NCI-H1048 (cell line): Measurements from ENCODE around the gene DIAPH2.

Experiments
- DNase-seq: peaks from one replicate; lab custom pipeline; 2025; lab: John Stamatoyannopoulos, UW

The DIAPH2 gene

DNA sequence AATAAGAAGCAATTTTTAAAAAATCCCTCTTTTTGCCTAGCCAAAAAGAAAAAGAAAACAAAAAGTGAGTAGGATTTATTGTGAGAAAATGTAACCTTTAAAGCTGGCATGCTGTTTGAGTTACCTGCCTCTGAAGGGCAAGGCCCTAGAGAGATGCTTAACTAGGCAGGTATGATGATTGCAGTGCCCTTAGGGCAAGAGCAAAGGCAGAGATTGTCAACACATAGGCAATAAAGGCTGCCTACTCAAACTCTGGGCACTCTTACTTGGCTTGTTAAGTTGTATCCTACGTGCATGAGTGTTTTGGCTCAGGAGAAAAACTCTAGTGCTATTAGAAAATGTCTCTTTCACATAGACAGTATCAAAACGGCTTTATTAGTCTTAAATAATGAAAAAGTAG lies 505.0 kb downstream of the DIAPH2 start:
- no peak for DNase-seq

DNA sequence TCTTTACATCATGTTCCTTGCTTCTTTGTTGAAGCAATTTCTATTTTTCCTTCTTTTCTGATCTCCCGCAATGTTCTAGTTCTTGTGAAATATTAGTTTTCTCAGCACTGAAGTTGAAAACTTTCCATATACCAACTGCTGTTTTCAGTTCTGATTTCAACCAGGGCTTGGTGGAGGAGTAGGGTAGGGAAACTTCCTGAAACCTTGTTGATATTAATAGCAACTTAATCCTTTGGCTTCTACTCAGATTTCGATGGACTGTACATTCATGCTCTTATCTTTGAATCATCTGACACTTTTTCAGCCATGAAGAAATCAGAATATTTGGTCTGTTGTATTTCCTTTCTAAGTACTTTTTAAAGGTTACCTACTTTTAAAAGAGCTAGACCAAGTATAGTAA lies 514.9 kb downstream of the DIAPH2 start:
- DNase-seq = no peak

- no peak for DNase-seq
These were observed 515.8 kb downstream of the DIAPH2 start for GRCh38 chrX:97200454-97200853.

DNA sequence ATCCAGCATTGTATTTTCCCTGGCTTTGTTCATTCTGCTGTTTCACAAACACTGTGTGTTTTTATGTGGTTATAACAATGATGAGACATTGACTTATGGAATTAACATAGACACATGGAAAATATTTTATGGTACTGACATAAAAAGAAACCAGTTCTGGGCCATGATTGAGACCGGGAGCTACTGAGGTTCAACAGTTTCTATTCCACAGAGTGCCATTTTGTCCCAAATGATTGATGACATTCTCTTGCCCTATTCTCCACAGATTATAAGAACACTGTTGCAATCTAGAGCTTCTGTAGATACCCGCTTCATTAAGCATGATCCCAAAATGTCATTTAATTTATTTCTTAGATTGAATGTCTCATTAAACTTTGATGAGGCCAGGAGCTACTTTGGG lies 525.9 kb downstream of the DIAPH2 start:
- no peak for DNase-seq

- DNase-seq = no peak
These were observed 526.4 kb downstream of the DIAPH2 start for GRCh38 chrX:97211070-97211469.

- no peak for DNase-seq
These were observed 530.5 kb downstream of the DIAPH2 start for GRCh38 chrX:97215186-97215585.

DNA sequence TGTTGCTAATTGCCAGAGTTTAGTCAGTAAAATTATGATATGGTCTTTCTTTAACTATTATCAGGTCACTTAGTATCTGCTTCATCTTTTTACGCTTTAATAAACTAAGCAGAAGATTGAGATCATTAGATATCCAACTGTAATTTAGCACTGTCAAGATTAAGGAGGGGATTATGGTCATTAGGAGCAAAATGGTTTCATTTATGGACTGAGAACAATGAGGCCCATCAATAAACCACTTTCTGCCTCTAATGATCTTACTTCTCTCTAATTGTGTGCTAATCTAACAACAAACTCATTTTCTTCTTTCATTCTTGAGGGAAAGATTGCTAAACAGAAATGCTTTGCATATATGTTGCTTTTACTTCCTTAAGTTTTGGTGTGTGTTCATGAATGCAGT lies 539.5 kb downstream of the DIAPH2 start:
- no peak for DNase-seq

DNA sequence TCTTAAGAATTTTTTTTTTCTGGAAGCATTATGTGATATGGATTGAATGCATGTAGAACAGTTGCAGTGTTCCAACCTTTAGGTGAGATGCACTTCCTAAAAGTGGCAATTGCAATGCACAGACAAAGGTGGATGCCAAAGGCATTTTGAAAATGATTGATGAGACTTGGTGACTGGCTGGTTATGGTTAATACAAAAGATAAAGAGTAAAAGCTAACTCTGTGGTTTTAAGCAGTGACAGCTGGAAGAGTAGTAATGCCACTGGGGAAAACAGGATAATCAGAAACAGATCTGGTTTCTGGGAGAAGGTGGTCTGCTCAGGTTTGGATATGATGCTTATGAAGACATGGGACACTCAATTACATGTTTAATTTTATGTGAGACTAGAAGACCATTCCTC lies 544.7 kb downstream of the DIAPH2 start:
- no peak for DNase-seq

DNA sequence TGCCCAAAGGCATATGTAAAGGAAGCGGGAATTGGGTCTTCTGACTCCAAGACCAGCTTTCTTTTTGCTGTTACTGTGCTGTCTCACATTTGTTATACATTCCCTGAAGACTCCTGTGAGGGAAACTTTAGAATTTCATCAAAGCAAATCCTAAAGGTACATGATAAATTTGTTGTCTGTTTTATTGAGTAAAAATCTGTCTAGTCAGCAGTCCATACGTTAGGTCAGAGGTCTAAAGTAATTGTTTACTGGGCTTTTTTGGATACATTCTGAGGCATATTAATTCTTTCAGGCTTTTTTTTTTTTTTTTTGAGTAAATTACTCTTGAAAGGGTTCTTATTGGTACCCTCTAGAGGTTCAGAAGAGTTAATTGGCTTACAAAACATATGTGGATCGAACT lies 546.3 kb downstream of the DIAPH2 start:
- no peak for DNase-seq

DNA sequence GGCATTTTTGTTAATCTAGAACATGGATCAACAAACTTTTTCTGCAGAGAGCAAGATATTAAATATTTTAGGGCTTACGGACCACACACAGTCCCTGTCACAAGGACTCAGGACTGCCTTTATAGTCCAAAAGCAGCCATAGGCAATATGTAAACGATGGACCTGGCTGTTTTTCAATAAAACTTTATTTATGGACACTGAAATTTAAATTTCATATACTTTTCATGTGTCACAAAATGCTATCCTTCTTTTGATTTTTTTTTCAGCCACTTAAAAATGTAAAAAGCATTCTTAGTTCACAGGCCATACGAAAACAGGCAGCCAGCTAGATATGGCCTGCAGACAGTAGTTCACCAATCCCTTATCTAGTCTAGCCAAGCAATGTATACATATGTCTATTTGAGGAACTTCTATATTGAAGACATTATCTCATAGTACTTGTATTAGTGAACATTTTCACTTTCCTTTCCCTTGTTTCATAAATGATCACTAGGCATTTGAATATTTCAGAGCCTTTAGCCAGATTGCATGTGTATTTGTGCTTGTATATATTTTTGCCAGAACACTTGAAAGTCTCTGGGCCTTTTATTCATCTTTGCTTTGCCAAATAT lies 549.9 kb downstream of the DIAPH2 start:
- no peak for DNase-seq

- no peak for DNase-seq
These were observed 554.0 kb downstream of the DIAPH2 start for GRCh38 chrX:97238632-97239031.

DNA sequence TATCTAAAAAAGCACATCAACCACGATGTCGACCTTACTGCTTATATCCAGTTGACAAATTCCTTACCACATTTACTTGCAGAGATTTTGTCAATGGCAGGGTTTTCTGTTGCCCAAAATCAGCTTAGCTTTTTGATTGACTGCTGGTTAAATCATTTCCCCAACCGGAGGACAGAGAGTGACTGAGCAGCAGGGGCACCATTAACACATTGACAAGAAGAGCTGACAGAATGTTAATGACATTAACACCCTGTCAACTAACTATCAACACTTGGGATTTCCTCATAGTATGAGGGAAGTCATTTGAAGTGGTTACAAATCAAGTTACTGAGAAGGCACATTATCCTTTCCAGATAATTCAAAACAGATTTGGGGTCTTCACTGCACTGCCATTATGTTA lies 567.5 kb downstream of the DIAPH2 start:
- DNase-seq = no peak

DNA sequence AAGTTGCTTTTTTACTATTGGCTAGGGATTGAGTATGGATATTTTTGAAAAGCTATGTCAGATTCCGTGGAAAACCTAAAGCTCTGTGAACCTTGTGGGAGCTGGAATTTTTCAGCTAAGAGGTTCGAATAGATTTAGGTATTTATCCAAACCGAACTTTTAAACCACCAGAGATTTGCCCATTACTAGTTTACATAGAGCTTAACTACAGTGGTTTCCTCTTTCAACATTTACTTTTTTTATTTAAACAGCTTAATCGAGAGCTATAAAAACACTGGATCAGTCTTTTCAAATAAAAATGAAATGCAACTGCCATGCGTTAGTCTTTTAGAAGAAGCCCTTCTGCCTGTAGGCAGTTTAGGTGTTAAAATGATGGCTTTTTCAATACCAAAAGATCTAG lies 576.0 kb downstream of the DIAPH2 start:
- DNase-seq = no peak

DNA sequence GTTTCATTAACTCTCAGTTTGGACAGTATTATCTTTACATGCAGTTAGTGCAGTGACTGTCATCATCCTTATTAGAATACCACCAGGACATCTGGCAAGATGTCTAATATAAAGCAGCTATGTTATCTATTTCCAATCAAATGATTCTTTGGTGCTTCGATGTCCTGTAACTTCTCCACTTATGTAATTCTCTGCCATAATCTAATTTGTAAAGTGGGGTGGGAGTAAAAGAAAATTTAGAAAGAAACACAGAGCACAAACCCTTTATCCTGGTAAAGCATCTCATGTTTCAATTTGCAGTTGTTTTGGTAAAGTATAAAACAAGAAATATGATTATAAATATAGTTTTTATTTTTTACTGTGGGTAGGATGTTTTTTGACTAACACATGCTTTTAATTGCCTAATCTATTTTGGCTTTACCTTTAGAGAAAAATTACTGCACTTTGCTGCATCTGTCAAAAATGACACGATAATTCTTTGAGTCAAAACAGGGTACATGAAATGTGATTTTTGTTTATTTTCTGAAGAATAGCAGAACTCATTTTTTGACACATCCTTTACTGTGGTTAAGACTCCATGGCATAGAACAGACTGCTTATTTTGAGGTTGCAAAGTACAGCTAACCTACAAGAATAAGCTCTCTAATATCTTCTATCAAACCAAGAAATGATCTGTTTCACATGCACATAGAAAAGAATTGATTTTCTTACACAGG lies 581.9 kb downstream of the DIAPH2 start:
- DNase-seq = no peak

- no peak for DNase-seq
These were observed 582.9 kb downstream of the DIAPH2 start for GRCh38 chrX:97267396-97268181.

- no peak for DNase-seq
These were observed 583.6 kb downstream of the DIAPH2 start for GRCh38 chrX:97268182-97268680.

GRCh38 chrX:97284531-97284930 lies 599.9 kb downstream of the DIAPH2 start:
- no peak for DNase-seq

- no peak for DNase-seq
These were observed 605.6 kb downstream of the DIAPH2 start for GRCh38 chrX:97290199-97290598.

- DNase-seq = no peak
These were observed 609.4 kb downstream of the DIAPH2 start for GRCh38 chrX:97294041-97294440.

DNA sequence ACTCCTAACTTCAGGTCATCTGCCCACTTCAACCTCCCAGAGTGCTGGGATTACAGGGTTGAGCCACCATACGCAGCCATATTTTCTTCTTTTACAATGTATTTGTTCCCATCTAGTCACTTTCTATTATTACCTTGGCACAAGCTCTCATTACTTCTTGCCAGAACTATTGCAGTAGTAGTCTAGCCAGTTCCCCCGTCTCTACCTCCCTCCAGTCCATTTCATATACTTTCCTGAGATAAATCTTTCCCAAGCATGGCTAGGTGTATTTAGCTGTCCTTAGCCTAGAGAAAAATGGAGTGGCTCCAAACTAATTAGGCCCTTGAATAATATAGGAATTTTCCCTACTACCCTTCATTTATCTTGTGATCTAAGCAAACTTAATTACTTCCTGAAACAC lies 611.3 kb downstream of the DIAPH2 start:
- no peak for DNase-seq

- DNase-seq = no peak
These were observed 622.3 kb downstream of the DIAPH2 start for GRCh38 chrX:97306771-97307470.

GRCh38 chrX:97308171-97308570 lies 623.5 kb downstream of the DIAPH2 start:
- no peak for DNase-seq
